ENCODE measurements around the gene PTGER1. TPM values are rescaled to one million over a fixed set of nuclear protein-coding genes. Genes with fewer than 3 reads are reported as not detected.
A peak's percentile ranks its signal among the peaks of the same experiment; 100 is the strongest.

Gene PTGER1
- total and polyA plus RNA-seq, 2 donors (not counting 1 experiment from before 2014, with no cell fraction given) = 0.27 TPM; not detected in 1

DNA sequence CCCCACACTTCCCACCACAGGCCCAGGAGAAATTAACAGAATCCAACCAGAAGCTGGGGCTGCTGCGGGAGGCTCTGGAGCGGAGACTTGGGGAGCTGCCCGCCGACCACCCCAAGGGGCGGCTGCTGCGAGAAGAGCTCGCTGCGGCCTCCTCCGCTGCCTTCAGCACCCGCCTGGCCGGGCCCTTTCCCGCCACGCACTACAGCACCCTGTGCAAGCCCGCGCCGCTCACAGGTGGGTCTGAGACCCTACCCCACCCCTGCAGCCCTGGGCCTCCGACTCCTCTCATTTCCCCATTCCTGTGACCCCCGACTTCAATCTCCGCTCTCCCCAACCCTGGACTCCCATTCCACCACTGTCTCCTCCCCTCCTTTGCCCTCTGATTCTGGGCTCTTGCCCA lies 24.3 kb downstream of the PTGER1 start:
- H2AFZ ChIP-seq (ENCODE audit: insufficient read depth, low read depth, low read length, poor library complexity, severe bottlenecking) = no peak overlapping the region
- no peak overlapping the region for H3K4me3 ChIP-seq (ENCODE audit: control extremely low read depth in 1 of 5, extremely low read depth in 1 of 5, insufficient read depth in 1 of 5, low read depth in 2 of 5, low read length in 4 of 5)
- H3K9ac ChIP-seq (ENCODE audit: low read length) = no peak overlapping the region
- peaks cover 51% of the 10 kb centered on the region for H3K79me2 ChIP-seq (ENCODE audit: control insufficient read depth, insufficient read depth, low read length)
- Mint-ChIP-seq H3K9me3 (ENCODE audit: insufficient read depth) (no peaks in the 10 kb centered on the region), H3K4me3 (no peak overlapping the region), H3K4me1 (peaks cover 3% of the 10 kb centered on the region), H3K27me3 (no peaks in the 10 kb centered on the region), H3K27ac (no peak overlapping the region)
- H3K4me2 ChIP-seq (replicated peaks; ENCODE audit: low read depth, low read length, poor library complexity, severe bottlenecking) = no peak overlapping the region
- H3K27ac ChIP-seq (ENCODE audit: low read length in 2 of 2) = no peak overlapping the region
- DNase-seq = no peak
- ChIA-PET CTCF (interaction anchor here (0.7 kb wide), 1 partner anchor 19 kb away, joined by 3 read pairs; no protein-coding TSS in a partner anchor), POLR2A (no interaction called here)
- ATAC-seq (ENCODE audit: low read depth) = no peak
- H4K20me1 ChIP-seq (ENCODE audit: control insufficient read depth, insufficient read depth, low read length, poor library complexity, severe bottlenecking) = peaks cover 44% of the 10 kb centered on the region
- no peaks in the 10 kb centered on the region for H3K27me3 ChIP-seq (replicated peaks in 1 of 4; ENCODE audit: control extremely low read depth in 1 of 4, control insufficient read depth in 3 of 4, insufficient read depth in 4 of 4, low read length in 3 of 4)
- peaks cover 0 to 3% (median 0%) of the 10 kb centered on the region in 3 donors for H3K9me3 ChIP-seq (ENCODE audit: control extremely low read depth in 1 of 3, control insufficient read depth in 2 of 3, insufficient read depth in 1 of 3, low read length in 2 of 3)
- no peaks in the 10 kb centered on the region for H3K4me1 ChIP-seq (ENCODE audit: control insufficient read depth in 2 of 2, insufficient read depth in 2 of 2, low read length in 2 of 2)
- WGBS (ENCODE audit: insufficient coverage) = 98% methylated on average over 19 of the region's 19 CpGs
- intact Hi-C loops (cut with micrococcal nuclease) = no loop called here
- TF ChIP-seq, protein P1, sequence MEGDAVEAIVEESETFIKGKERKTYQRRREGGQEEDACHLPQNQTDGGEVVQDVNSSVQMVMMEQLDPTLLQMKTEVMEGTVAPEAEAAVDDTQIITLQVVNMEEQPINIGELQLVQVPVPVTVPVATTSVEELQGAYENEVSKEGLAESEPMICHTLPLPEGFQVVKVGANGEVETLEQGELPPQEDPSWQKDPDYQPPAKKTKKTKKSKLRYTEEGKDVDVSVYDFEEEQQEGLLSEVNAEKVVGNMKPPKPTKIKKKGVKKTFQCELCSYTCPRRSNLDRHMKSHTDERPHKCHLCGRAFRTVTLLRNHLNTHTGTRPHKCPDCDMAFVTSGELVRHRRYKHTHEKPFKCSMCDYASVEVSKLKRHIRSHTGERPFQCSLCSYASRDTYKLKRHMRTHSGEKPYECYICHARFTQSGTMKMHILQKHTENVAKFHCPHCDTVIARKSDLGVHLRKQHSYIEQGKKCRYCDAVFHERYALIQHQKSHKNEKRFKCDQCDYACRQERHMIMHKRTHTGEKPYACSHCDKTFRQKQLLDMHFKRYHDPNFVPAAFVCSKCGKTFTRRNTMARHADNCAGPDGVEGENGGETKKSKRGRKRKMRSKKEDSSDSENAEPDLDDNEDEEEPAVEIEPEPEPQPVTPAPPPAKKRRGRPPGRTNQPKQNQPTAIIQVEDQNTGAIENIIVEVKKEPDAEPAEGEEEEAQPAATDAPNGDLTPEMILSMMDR (IDR thresholded peaks at IDR 0.05) = no peak
- TF ChIP-seq EZH2 (IDR thresholded peaks at IDR 0.05; ENCODE audit: borderline replicate concordance, insufficient read depth, low read depth, low read length, poor library complexity, severe bottlenecking) = no peak
- peaks cover 1 to 74% of the 10 kb centered on the region in 2 experiments for H3K36me3 ChIP-seq (replicated peaks in 1 of 2; ENCODE audit: control extremely low read depth in 1 of 2, control insufficient read depth in 1 of 2, extremely low read depth in 1 of 2, insufficient read depth in 2 of 2, low read length in 1 of 2)

DNA sequence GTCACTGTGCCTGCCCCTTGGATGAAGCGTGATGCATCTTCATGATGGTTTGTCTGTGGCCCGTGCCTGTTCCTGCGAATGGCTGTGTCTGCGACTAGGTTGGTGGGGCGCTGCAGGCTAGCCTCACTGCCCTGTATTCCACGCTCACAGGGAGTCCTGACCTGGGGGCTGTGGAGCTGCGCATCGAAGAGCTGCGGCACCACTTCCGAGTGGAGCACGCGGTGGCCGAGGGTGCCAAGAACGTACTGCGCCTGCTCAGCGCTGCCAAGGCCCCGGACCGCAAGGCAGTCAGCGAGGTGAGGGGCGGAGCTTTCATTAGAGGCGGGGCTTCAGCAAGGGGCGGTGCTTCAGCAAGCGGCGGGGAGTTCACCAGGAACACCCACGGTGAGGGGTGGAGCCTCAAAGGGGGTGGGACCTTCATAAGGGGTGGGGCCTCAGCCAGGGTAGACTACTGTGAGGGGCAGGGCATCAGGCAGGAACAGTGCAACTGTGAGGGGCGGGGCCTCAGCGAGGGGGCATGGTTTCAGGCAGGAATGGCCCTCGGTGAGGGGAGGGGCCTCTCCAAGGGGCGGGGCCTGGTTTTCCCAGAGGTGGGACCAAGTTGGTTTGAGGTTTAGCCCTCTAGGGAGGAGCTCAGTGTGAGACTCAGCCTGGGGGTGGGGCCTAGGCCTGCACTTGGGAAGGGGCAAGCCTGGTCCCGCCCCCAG lies 24.8 kb downstream of the PTGER1 start:
- H3K27me3 Mint-ChIP-seq = no peaks in the 10 kb centered on the region
- intact Hi-C loops (cut with micrococcal nuclease) = no loop called here
- peaks cover 54% of the 10 kb centered on the region for H3K79me2 ChIP-seq (ENCODE audit: control insufficient read depth, insufficient read depth, low read length)
- H3K4me1 ChIP-seq (ENCODE audit: control insufficient read depth in 2 of 2, insufficient read depth in 2 of 2, low read length in 2 of 2) = no peaks in the 10 kb centered on the region
- peaks cover 1 to 77% of the 10 kb centered on the region in 2 experiments for H3K36me3 ChIP-seq (replicated peaks in 1 of 2; ENCODE audit: control extremely low read depth in 1 of 2, control insufficient read depth in 1 of 2, extremely low read depth in 1 of 2, insufficient read depth in 2 of 2, low read length in 1 of 2)
- no peak overlapping the region for H3K4me3 Mint-ChIP-seq
- no peak overlapping the region for H3K27ac ChIP-seq (ENCODE audit: low read length in 2 of 2)
- WGBS (ENCODE audit: insufficient coverage) = 94% methylated on average over 27 of the region's 30 CpGs
- H3K9me3 Mint-ChIP-seq (ENCODE audit: insufficient read depth) = no peaks in the 10 kb centered on the region
- no peak overlapping the region for H3K4me3 ChIP-seq (ENCODE audit: control extremely low read depth in 1 of 5, extremely low read depth in 1 of 5, insufficient read depth in 1 of 5, low read depth in 2 of 5, low read length in 4 of 5)
- DNase-seq = peak; percentile 53
- H2AFZ ChIP-seq (ENCODE audit: insufficient read depth, low read depth, low read length, poor library complexity, severe bottlenecking) = no peak overlapping the region
- peaks cover 49% of the 10 kb centered on the region for H4K20me1 ChIP-seq (ENCODE audit: control insufficient read depth, insufficient read depth, low read length, poor library complexity, severe bottlenecking)
- H3K4me2 ChIP-seq (replicated peaks; ENCODE audit: low read depth, low read length, poor library complexity, severe bottlenecking) = no peak overlapping the region
- H3K9me3 ChIP-seq (ENCODE audit: control extremely low read depth in 1 of 3, control insufficient read depth in 2 of 3, insufficient read depth in 1 of 3, low read length in 2 of 3) = peaks cover 0 to 3% (median 0%) of the 10 kb centered on the region in 3 donors
- POLR2A ChIA-PET = no interaction called here
- TF ChIP-seq, protein P1 (IDR thresholded peaks at IDR 0.05) = no peak
- no peak for TF ChIP-seq EZH2 (IDR thresholded peaks at IDR 0.05; ENCODE audit: borderline replicate concordance, insufficient read depth, low read depth, low read length, poor library complexity, severe bottlenecking)
- H3K9ac ChIP-seq (ENCODE audit: low read length) = no peak overlapping the region
- H3K27me3 ChIP-seq (replicated peaks in 1 of 4; ENCODE audit: control extremely low read depth in 1 of 4, control insufficient read depth in 3 of 4, insufficient read depth in 4 of 4, low read length in 3 of 4) = no peaks in the 10 kb centered on the region
- H3K4me1 Mint-ChIP-seq = peaks cover 3% of the 10 kb centered on the region
- H3K27ac Mint-ChIP-seq = no peak overlapping the region
- CTCF ChIA-PET = interaction anchor here (0.7 kb wide), 1 partner anchor 19 kb away, joined by 3 read pairs; no protein-coding TSS in a partner anchor
- ATAC-seq (ENCODE audit: low read depth) = peak; percentile 64
